DMS53 treated with DMSO at 0.1 percent for 48 hours (cell line): ENCODE data around the gene WHRN.

Source experiments
- DNase-seq: peaks from one replicate; lab custom pipeline; 2025; ENCODE audit not compliant: unreplicated experiment; lab: John Stamatoyannopoulos, UW

Gene WHRN

GRCh38 chr9:114505187-114506081, at the start of gene WHRN:
Gene WHRN, minus strand, starts transcription at chr9:114505473. Its CDS starts 672 bp downstream, at chr9:114504801.
- peak; percentile 78 for DNase-seq

DNA sequence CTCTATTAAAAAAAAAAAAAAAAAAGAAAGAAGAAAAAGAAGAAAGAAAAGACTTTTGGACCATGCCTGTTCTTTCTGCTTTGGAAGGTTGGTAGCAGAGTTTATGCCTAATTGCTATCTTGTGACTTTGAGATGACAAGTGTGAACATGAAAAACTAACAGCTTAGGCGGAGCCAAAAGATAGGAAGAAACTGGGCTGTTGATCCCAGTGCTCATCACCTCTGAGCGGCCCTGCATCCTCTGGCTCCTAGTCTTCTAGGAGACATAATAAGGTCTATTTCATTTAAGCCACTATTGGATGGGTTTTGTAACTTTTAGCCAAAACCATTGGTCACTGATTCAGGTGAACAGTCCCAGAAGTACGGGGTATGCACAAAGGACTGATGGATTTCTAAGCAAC, 47.9 kb upstream of the WHRN start:
- no peak for DNase-seq

DNA sequence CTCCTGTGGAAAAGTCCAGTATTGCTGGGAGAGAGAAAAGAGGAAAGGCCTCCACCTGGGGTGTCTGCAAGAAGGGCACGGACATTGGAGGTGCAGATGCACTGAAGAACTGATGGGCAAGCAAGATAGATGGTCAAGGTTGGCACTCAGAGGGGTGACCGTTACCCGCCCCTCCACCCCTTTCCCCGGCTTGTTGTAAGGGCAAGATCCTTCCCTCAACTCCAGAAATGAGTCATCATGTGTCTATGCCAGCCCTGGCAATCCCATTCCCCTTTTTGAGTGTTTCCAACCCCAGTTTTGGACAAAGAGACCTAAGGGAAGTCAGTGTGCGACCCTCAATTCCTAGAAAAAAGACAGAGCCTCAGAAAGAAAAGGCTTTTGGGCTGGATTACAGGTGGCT, 47.4 kb upstream of the WHRN start:
- DNase-seq = no peak

- peak; percentile 77 for DNase-seq
These were observed 46.7 kb upstream of the WHRN start for GRCh38 chr9:114551750-114552685.

DNA sequence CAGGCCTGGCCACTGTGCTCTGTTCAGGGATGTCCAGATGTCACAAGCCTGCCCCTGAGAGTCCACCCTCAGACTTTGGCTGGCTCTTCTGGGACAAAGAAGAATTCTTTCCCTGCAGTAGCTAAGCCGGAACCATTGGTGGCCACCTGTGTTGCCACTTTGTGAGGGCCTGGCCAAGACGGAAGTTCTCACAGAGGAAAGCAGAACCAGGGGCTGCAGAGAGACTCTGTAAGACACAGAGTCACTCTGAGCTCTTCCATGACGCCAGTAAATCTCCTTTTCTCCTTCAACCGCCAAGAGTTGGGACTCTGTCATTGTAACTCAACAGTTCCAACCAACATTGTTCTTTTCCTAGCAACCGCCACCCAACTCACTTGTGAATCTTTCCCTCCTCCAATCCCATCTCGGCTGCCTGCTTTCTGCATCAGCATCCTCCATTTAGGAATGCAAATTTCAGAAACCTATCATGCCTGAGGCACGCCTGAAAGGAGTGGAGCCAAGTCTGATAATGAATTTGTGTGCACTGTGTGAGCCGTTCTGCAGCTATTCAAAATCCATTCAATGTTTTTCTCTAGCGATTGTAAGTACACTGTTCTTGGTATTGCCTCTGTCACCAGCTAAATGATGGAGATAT, 44.5 kb upstream of the WHRN start:
- DNase-seq = no peak

GRCh38 chr9:114546851-114547250, 41.6 kb upstream of the WHRN start:
- DNase-seq = no peak

DNA sequence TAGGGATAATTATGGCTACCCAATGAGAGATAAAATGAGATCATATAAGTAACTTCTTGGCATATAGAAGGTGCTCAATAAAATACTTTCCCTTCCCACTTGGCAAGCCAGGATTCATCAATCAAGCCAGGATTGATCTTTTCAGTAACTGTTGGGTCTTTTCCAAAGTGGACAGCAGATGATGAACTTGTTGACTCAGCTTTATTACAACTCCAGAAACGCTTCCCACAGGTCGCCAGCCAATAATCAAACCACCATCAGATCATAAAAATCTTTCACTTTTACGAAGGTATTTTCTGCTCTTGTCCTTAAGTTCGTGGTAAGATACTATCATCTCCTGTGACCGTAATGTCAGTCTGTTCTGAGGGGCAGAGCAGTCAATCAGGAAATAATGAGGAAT, 39.8 kb upstream of the WHRN start:
- DNase-seq = no peak

DNA sequence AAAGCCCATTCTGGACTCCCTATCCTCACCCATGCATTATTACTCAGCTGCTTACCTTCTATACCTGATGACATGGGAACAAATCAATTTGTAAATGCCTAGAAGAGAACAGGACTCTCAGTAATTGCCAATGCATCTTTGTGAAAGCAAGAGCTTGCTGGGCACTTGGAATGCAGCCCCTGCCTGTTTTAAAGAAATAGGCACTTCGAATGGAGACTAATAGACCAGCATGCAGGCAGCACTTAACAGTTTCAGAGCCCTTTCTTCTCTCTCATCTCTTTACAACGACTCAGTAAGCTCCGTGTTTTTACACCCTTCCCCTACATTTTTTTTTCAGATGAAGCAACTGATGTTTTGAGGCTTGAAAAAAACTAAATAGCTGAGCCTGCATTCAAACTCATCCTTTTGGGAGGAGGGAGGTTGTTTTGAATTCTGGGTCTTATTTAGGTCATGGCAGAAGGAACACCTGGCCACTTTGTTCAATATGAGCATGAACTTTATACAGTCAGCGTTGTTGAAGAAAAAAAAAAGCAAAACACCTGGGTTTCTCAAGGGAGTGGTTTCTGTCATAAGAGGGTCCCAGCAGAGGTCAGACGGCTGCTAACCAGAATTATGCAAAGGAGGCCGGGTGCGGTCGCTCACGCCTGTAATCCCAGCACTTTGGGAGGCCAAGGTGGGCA, 34.6 kb upstream of the WHRN start:
- DNase-seq = no peak

DNA sequence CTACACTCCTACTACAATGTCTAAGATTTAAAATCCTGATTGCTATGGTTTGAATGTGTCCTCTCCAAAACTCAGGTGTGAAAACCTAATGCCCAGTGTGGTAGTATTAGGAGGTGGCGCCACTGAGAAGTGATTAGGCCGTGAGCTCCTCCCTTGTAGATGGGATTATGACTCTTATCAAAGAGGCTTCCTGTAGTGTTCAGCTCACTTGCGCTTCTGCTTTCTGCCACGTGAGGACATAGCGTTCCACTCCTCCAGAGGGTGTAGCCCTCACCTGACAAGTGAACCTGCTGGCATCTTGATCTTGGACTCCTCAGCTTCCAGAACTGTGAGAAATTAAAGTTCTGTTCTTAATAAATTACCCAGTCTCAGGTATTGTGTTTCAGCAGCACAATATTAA, 33.0 kb upstream of the WHRN start:
- no peak for DNase-seq

DNA sequence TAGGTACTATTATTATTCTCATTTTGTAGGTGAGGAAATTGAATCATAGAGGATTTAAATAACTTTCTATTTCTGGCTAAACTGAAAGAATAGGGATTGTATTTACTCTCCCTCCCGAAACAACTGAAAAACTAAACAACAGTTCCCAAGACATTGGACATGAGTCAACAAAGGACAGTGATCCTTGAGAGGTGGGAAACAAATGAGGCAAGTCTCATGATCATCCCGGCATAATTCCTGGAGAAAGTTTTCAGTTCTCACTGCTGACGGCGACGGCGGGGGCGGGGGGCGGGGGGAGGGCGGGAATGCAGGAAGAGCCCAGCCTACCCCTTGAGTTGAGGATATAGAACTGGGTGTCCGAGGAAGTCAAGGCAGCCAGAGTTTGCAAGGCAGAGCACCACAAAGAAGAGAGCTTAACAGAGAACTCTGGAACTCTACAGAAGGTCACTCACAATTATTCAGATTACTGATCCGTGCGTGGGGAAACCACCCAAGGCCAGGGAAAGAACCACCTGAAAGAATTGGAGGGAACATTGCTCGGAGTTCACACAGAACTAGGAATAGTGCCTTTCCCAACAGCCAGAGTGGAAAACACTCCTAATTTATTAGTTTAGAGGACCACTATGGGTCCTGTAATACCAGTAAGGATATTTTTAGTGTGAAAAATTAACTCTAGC, 27.4 kb upstream of the WHRN start:
- DNase-seq = no peak

- DNase-seq = no peak
These were observed 24.0 kb upstream of the WHRN start for GRCh38 chr9:114529285-114529684.

- DNase-seq = no peak
These were observed 21.5 kb upstream of the WHRN start for GRCh38 chr9:114526807-114527206.

- DNase-seq = no peak
These were observed 20.2 kb upstream of the WHRN start for GRCh38 chr9:114525513-114525912.

DNA sequence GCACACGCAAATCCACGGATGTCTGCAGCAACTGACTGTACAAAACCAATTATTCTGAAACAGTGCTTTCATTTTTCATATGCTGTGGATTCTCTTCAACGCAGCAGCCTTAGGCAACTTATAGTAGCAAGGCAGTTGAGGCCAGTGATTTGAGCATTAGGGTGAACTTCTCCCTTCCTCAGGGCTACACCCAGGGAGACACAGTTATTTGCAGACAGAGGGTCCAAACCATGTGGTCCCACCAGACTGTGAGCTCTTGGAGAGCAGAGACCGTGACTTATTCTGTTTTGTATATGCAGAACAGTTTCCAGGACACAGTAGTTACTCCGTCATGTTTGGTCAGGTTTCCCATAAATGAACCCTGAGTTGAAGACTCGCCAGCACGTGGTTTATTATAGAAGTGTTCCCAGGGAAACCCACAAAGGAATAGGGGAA, 19.0 kb upstream of the WHRN start:
- no peak for DNase-seq

DNA sequence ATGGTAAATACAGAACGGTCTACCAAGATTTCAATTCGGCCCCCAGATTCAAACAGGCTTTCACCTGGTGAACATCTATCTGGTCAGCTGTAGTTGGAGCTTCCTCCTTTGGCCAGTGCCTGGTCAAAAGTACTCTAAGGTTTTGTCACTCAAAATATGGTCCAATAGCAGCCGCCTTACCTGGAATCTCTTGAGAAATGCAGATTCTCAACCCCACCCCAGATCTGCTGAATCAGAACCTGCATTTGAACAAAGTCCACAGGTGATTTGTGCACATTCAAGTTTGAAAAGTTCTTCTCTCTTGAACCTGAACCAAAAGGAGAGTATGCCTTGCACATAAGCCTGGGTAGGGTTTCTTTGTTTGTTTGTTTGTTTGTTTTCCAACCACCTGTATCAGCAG, 17.6 kb upstream of the WHRN start:
- DNase-seq = no peak

DNA sequence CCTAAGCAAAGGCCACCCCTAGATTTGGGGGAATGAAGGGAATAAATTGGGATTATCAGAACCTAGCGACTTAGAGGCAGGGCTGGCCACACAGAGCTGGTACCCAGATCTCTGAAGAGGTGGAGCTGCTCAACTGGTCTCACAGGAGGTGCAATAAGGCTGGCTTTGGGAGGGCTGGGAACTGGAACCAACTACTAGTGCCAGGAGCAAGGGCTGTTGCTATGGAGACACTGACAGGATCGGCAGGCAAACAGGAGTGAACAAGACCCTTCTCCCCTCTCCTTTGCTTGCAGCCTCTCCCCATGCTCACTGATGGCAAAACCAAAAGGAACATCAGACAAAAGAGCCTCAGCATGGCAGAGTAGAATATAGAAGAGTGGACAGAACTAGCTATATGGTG, 17.0 kb upstream of the WHRN start:
- DNase-seq = no peak

GRCh38 chr9:114521846-114522245, 16.6 kb upstream of the WHRN start:
- no peak for DNase-seq

DNA sequence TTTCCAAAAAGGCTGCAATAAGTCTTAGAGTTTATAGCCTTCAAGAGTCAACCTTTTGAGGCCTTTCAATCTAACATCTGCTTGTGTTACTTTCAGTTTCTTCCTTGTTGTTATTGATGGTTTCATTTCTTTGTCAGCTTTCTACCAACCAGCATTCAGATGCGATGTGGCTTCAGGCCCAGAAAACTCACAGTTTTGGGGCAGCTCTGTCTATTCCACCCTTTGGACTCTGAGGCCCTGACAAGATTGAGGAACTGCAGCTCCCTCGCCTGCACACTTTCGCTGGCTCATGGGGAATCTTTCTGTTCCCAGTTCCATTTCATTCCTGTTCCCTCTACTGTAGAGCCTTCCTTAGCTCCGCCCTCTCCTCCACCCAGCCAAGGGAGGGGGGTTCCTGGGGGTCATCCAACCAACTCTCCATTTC, 13.3 kb upstream of the WHRN start:
- no peak for DNase-seq

GRCh38 chr9:114518120-114518519, 12.8 kb upstream of the WHRN start:
- DNase-seq = no peak

- no peak for DNase-seq
These were observed 11.6 kb upstream of the WHRN start for GRCh38 chr9:114516913-114517312.
